ENCODE measurements around the gene TENM4.

TENM4 gene

GRCh38 chr11:78954261-78954660 is 486.6 kb downstream of the TENM4 start:
- peak in 2 of 3 experiments; percentile 24 to 25 for DNase-seq

- no peak for DNase-seq
Measured at GRCh38 chr11:78952890-78953289, 487.9 kb downstream of the TENM4 start.

- no peak for DNase-seq
Measured at GRCh38 chr11:78952175-78952574, 488.7 kb downstream of the TENM4 start.

GRCh38 chr11:78949976-78950690 is 490.7 kb downstream of the TENM4 start:
- no peak for DNase-seq

GRCh38 chr11:78946945-78947902 is 493.6 kb downstream of the TENM4 start:
- DNase-seq, result no peak

GRCh38 chr11:78943841-78944240 is 497.0 kb downstream of the TENM4 start:
- DNase-seq, result no peak

GRCh38 chr11:78943154-78943553 is 497.7 kb downstream of the TENM4 start:
- no peak for DNase-seq

- peak in 2 of 3 experiments; percentile 44 to 57 for DNase-seq
Measured at GRCh38 chr11:78941226-78941851, 499.5 kb downstream of the TENM4 start.

- DNase-seq, result peak; percentile 75 to 99 (median 97)
Measured at GRCh38 chr11:78940500-78941225, 500.2 kb downstream of the TENM4 start.

GRCh38 chr11:78938971-78939370 is 501.9 kb downstream of the TENM4 start:
- peak in 1 of 3 experiments; percentile 69 for DNase-seq

- no peak for DNase-seq
Measured at GRCh38 chr11:78938036-78938435, 502.8 kb downstream of the TENM4 start.

GRCh38 chr11:78935398-78936068 is 505.3 kb downstream of the TENM4 start:
- no peak for DNase-seq

- DNase-seq, result peak in 1 of 3 experiments; percentile 59
Measured at GRCh38 chr11:78933350-78933749, 507.5 kb downstream of the TENM4 start.

- DNase-seq, result no peak
Measured at GRCh38 chr11:78932757-78933156, 508.1 kb downstream of the TENM4 start.

- peak in 1 of 3 experiments; percentile 43 for DNase-seq
Measured at GRCh38 chr11:78931891-78932290, 508.9 kb downstream of the TENM4 start.

- no peak for DNase-seq
Measured at GRCh38 chr11:78930810-78931523, 509.9 kb downstream of the TENM4 start.

- DNase-seq, result no peak
Measured at GRCh38 chr11:78929906-78930220, 511.0 kb downstream of the TENM4 start.

- DNase-seq, result peak in 2 of 3 experiments; percentile 32 to 43
Measured at GRCh38 chr11:78929207-78929905, 511.5 kb downstream of the TENM4 start.

GRCh38 chr11:78927511-78927910 is 513.3 kb downstream of the TENM4 start:
- DNase-seq, result peak in 1 of 3 experiments; percentile 80

GRCh38 chr11:78926633-78927338 is 514.0 kb downstream of the TENM4 start:
- no peak for DNase-seq

Measured in NCI-H1417 (cell line).